ENCODE results near the gene TMEM184C. TPM values are rescaled to one million over a fixed set of nuclear protein-coding genes. Genes with fewer than 3 reads are reported as not detected.

TMEM184C gene
- total RNA-seq, 1 donor from 2014 or later: 35.7 TPM

DNA sequence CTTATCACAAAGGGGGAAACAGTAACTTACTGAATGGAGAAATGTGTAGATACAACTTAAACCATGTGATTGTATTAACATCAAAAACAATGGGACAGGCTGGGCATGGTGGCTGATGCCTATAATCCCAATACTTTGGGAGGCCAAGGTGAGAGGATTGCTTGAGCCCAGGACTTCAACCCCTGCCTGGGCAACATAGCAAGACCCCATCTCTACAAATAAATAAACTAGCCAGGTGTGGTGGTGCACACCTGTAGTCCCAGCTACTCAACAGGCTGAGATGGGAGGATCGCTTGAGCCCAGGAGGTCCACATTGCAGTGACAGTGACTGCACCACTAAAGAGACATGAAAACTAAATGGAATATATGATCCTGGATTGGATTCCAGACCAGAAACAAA is 26.4 kb downstream of the TMEM184C start:
- no peaks in the 10 kb centered on the region for H3K4me1 ChIP-seq
- TF ChIP-seq EZH2 (IDR thresholded peaks at IDR 0.05) (no peak), EZH2phosphoT487 (IDR thresholded peaks at IDR 0.05) (no peak)
- TF ChIP-seq, protein P1, sequence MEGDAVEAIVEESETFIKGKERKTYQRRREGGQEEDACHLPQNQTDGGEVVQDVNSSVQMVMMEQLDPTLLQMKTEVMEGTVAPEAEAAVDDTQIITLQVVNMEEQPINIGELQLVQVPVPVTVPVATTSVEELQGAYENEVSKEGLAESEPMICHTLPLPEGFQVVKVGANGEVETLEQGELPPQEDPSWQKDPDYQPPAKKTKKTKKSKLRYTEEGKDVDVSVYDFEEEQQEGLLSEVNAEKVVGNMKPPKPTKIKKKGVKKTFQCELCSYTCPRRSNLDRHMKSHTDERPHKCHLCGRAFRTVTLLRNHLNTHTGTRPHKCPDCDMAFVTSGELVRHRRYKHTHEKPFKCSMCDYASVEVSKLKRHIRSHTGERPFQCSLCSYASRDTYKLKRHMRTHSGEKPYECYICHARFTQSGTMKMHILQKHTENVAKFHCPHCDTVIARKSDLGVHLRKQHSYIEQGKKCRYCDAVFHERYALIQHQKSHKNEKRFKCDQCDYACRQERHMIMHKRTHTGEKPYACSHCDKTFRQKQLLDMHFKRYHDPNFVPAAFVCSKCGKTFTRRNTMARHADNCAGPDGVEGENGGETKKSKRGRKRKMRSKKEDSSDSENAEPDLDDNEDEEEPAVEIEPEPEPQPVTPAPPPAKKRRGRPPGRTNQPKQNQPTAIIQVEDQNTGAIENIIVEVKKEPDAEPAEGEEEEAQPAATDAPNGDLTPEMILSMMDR (IDR thresholded peaks at IDR 0.05): no peak
- no peak overlapping the region for H3K27ac ChIP-seq
- H4K20me1 ChIP-seq (ENCODE audit: low read depth): peaks cover 4% of the 10 kb centered on the region
- no peaks in the 10 kb centered on the region for H3K27me3 ChIP-seq
- no peak overlapping the region for H3K27ac Mint-ChIP-seq
- H3K9ac ChIP-seq: no peak overlapping the region
- no peaks in the 10 kb centered on the region for H3K4me1 Mint-ChIP-seq
- no peak overlapping the region for H3K4me3 ChIP-seq
- H2AFZ ChIP-seq (replicated peaks): no peak overlapping the region
- no peak for DNase-seq (ENCODE audit: low spot score)
- H3K36me3 ChIP-seq: no peaks in the 10 kb centered on the region
- peaks cover 2% of the 10 kb centered on the region for H3K27me3 Mint-ChIP-seq (ENCODE audit: insufficient read depth, low read depth)
- H3K4me3 Mint-ChIP-seq: no peak overlapping the region
- H3K4me2 ChIP-seq: no peak overlapping the region
- no peaks in the 10 kb centered on the region for H3K9me3 Mint-ChIP-seq
- no peaks in the 10 kb centered on the region for H3K9me3 ChIP-seq (ENCODE audit: low read depth)
- H3F3A ChIP-seq (ENCODE audit: low read depth): peaks cover 4% of the 10 kb centered on the region
- peaks cover 27% of the 10 kb centered on the region for H3K36me3 Mint-ChIP-seq
- peaks cover 11% of the 10 kb centered on the region for H3K79me2 ChIP-seq (ENCODE audit: low read depth)

DNA sequence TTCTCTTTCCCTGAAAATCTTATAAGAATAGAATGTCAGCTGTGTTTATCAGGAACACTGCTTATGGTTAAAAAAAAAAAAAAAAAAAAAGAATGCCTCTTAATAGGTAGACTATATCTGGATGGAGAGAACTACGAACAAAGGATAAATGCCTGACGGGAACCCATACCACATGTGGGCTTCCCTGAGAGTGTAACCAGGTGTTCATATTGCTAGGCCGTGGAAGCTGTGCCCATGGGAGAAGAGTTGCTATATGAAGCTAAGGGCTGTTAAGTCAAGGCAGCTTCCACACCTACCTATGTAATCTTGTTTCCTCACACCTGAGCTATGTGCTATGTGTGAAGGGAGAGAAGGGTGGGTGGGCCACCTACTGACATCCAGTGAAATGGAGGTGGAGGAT is 27.3 kb downstream of the TMEM184C start:
- no peak overlapping the region for H3K4me3 ChIP-seq
- TF ChIP-seq, protein P1 (IDR thresholded peaks at IDR 0.05): no peak
- no peak for TF ChIP-seq EZH2 (IDR thresholded peaks at IDR 0.05)
- TF ChIP-seq EZH2phosphoT487 (IDR thresholded peaks at IDR 0.05): no peak
- DNase-seq (ENCODE audit: low spot score): no peak
- H3K79me2 ChIP-seq (ENCODE audit: low read depth): peaks cover 15% of the 10 kb centered on the region
- Mint-ChIP-seq H3K9me3 (no peaks in the 10 kb centered on the region), H3K36me3 (peaks cover 33% of the 10 kb centered on the region), H3K4me1 (no peaks in the 10 kb centered on the region), H3K27me3 (ENCODE audit: insufficient read depth, low read depth) (peaks cover 4% of the 10 kb centered on the region), H3K4me3 (no peak overlapping the region), H3K27ac (no peak overlapping the region)
- H3K36me3 ChIP-seq: no peaks in the 10 kb centered on the region
- no peaks in the 10 kb centered on the region for H3F3A ChIP-seq (ENCODE audit: low read depth)
- peaks cover 4% of the 10 kb centered on the region for H4K20me1 ChIP-seq (ENCODE audit: low read depth)
- H3K27me3 ChIP-seq: no peaks in the 10 kb centered on the region
- no peak overlapping the region for H3K9ac ChIP-seq
- no peaks in the 10 kb centered on the region for H3K9me3 ChIP-seq (ENCODE audit: low read depth)
- H3K4me1 ChIP-seq: no peaks in the 10 kb centered on the region
- no peak overlapping the region for H2AFZ ChIP-seq (replicated peaks)
- no peak overlapping the region for H3K27ac ChIP-seq
- H3K4me2 ChIP-seq: no peak overlapping the region

DNA sequence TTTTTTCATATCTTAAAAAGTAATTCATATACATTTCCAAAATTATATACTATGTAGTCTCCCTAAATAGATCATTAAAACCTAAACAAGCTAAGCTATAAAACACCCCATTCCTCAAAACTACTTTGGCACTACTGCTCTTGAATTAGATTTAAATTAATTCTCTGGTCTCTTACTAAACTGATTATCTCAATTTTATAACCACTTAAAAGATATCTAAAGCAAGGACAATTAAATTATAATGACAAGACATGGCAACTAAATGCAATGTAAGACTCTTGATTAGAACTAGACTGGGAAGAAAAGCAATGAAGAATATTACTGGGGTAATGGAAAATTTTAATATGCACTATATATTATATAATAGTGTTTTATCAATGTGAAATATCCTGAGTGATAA is 27.9 kb downstream of the TMEM184C start:
- Histone ChIP-seq H3K79me2 (ENCODE audit: low read depth) (peaks cover 21% of the 10 kb centered on the region), H3K9ac (no peak overlapping the region), H3K4me1 (no peaks in the 10 kb centered on the region), H3K36me3 (no peaks in the 10 kb centered on the region), H3K9me3 (ENCODE audit: low read depth) (no peaks in the 10 kb centered on the region), H3K4me3 (no peak overlapping the region), H4K20me1 (ENCODE audit: low read depth) (peaks cover 4% of the 10 kb centered on the region), H3F3A (ENCODE audit: low read depth) (no peaks in the 10 kb centered on the region), H3K27me3 (no peaks in the 10 kb centered on the region), H2AFZ (replicated peaks) (no peak overlapping the region), H3K27ac (no peak overlapping the region), H3K4me2 (no peak overlapping the region)
- no peaks in the 10 kb centered on the region for H3K4me1 Mint-ChIP-seq
- H3K4me3 Mint-ChIP-seq: no peak overlapping the region
- TF ChIP-seq EZH2 (IDR thresholded peaks at IDR 0.05) (no peak), EZH2phosphoT487 (IDR thresholded peaks at IDR 0.05) (no peak)
- TF ChIP-seq, protein P1 (IDR thresholded peaks at IDR 0.05): no peak
- DNase-seq (ENCODE audit: low spot score): no peak
- H3K9me3 Mint-ChIP-seq: no peaks in the 10 kb centered on the region
- H3K36me3 Mint-ChIP-seq: peaks cover 35% of the 10 kb centered on the region
- H3K27ac Mint-ChIP-seq: no peak overlapping the region
- peaks cover 4% of the 10 kb centered on the region for H3K27me3 Mint-ChIP-seq (ENCODE audit: insufficient read depth, low read depth)
